ENCODE measurements around the gene ASB5. TPM values are rescaled to one million over a fixed set of nuclear protein-coding genes. Genes with fewer than 3 reads are reported as not detected.
A peak's percentile ranks its signal among the peaks of the same experiment; 100 is the strongest.
"Not testable (repeated sequence)": the region's sequence is repeated elsewhere in the genome, so short reads cannot be mapped to it uniquely, and the experiment has no call there.

ASB5 gene
- total RNA-seq, 2 experiments from 2014 or later: not detected

DNA sequence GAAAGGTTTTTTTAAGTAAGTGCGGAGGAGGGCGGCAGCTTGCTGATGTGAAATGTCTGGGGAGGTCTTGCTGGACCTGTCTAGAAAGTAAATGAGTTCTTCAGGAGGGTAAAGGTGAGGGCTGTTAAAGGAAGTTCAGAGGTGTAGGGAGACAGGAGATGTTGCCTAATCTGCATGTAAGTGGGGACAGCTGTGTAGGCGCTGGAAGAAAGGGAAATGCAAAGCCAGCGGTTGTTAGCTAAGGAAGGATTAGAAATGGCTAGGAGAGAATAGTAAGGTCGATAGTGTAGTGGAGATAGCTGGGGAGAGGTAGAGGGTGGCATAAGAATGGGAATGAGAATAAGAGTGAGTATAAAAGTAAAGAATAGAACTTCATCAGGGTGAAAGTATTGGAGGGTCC, 26.9 kb upstream of the ASB5 start:
- H3K4me3 Mint-ChIP-seq; DNase-seq; H3K9me3 Mint-ChIP-seq; intact Hi-C loops (cut with micrococcal nuclease); H3K4me1 Mint-ChIP-seq (ENCODE audit: low read depth); POLR2A ChIA-PET; H3K27me3 Mint-ChIP-seq; CTCF ChIA-PET; H3K27ac Mint-ChIP-seq; H3K36me3 Mint-ChIP-seq: not testable (repeated sequence)

DNA sequence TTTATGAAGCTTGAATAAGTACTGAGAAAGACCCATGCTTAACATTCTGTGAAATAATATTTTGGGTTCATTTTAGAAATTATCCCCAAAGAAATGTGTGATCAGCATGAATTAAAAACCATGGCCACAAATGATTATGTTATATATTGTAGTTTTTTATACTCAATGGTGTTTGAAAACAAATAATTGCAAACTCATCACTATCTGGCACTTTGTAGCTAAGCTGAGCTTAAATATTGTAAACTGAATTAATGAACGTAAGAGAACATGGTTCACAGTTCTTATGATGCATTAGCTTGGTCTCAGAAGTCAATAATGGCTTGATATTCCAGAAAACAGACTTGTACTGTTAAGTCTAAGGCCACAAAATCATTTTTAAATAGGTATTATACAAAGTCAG, 24.6 kb upstream of the ASB5 start:
- CTCF ChIA-PET: interaction anchor here (0.7 kb wide), 1 partner anchor 754 kb away, joined by 3 read pairs; no protein-coding TSS in a partner anchor
- Mint-ChIP-seq H3K4me3 (no peak overlapping the region), H3K27me3 (no peaks in the 10 kb centered on the region), H3K36me3 (no peaks in the 10 kb centered on the region), H3K9me3 (no peaks in the 10 kb centered on the region), H3K27ac (no peak overlapping the region), H3K4me1 (ENCODE audit: low read depth) (no peaks in the 10 kb centered on the region)
- POLR2A ChIA-PET: no interaction called here
- intact Hi-C loops (cut with micrococcal nuclease): no loop called here
- no peak for DNase-seq

DNA sequence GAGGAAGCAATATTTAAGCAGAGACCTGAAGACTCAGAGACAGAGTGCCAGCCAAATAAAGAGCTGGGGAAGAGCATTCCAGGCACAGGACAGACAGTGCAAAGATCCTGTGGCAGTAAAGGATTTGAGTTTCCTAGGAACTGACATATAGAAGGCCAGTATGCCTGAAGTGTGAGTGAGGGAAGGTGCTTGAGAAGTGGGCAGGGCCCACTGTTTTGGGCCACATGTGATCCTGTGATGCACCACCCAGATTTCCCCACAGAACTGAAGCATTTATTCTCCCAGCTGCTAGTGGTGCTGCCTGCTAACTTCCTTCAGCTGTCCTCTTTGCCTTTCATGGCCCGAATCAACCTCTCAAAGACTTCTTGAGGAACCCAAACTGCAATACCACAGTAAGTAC, 23.9 kb upstream of the ASB5 start:
- ChIA-PET POLR2A (no interaction called here), CTCF (interaction anchor here (0.7 kb wide), 1 partner anchor 755 kb away, joined by 3 read pairs; no protein-coding TSS in a partner anchor)
- no peaks in the 10 kb centered on the region for H3K4me1 Mint-ChIP-seq (ENCODE audit: low read depth)
- no peak overlapping the region for H3K4me3 Mint-ChIP-seq
- no peak overlapping the region for H3K27ac Mint-ChIP-seq
- no peaks in the 10 kb centered on the region for H3K9me3 Mint-ChIP-seq
- H3K36me3 Mint-ChIP-seq: no peaks in the 10 kb centered on the region
- intact Hi-C loops (cut with micrococcal nuclease): no loop called here
- no peaks in the 10 kb centered on the region for H3K27me3 Mint-ChIP-seq
- DNase-seq: no peak

DNA sequence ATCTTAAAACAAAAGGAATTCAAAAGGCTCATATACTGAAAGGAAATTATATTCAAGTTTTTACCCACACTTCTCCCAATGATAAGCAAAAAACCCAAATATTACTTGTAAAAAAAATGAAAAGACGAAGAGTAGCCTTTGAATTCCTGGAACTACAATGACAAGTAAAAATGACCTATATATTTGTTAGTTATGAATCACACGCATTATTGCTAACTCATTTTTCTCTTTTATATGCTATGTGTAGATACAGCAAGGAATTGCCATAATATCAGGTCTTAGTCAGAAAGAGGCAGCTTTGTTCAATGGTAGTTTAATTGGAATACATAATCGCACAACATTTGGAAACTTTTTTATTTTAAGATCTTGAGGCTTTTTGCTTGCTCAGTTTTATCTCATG, 22.7 kb upstream of the ASB5 start:
- Mint-ChIP-seq H3K9me3 (no peaks in the 10 kb centered on the region), H3K27ac (no peak overlapping the region), H3K4me3 (no peak overlapping the region), H3K36me3 (no peaks in the 10 kb centered on the region), H3K27me3 (no peaks in the 10 kb centered on the region), H3K4me1 (ENCODE audit: low read depth) (no peaks in the 10 kb centered on the region)
- CTCF ChIA-PET: no interaction called here
- POLR2A ChIA-PET: no interaction called here
- intact Hi-C loops (cut with micrococcal nuclease): no loop called here
- no peak for DNase-seq

DNA sequence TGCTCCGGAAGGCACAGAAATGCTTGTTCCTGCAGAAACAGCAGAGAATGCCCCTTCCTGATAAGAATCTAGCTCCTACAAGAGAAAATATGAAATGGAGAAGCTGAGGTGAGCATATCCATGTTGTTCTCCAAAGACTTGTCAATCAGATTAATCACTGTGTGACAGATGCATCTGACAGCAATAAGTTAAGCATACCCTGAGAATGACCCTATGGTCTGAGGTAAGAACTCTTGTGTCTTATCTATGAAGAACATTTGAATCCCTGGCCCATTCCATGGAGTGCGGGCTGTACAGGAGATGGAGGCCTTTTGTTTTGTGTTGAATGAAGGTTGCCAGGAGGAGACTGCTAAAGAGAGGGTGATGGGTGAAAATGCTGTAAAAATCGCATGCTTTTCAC, 21.5 kb upstream of the ASB5 start:
- no peak for DNase-seq
- Mint-ChIP-seq H3K4me3 (no peak overlapping the region), H3K27me3 (no peaks in the 10 kb centered on the region), H3K4me1 (ENCODE audit: low read depth) (no peaks in the 10 kb centered on the region), H3K27ac (no peak overlapping the region), H3K9me3 (no peaks in the 10 kb centered on the region), H3K36me3 (no peaks in the 10 kb centered on the region)
- ChIA-PET POLR2A (no interaction called here), CTCF (no interaction called here)
- intact Hi-C loops (cut with micrococcal nuclease): no loop called here

DNA sequence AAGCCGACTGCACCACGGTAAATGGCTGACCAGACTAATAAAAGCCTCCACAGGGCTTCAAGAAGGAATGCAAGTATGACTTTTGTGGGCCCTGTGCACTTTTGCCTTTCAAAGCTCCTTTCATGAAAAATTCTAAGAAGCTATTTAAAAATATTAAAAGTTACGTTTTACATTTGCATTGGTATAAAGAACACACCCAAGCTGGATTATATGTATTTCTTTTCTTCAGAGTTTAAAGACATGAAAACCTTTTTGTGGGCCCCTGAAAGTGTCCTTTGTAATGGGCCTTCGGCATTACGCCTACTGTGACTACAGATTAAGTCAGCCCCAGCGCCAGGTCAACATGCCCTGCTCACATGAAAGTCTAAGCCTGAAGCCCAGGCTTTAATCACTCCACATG, 20.5 kb upstream of the ASB5 start:
- intact Hi-C loops (cut with micrococcal nuclease): no loop called here
- no peaks in the 10 kb centered on the region for H3K27me3 Mint-ChIP-seq
- DNase-seq: no peak
- CTCF ChIA-PET: no interaction called here
- POLR2A ChIA-PET: no interaction called here
- no peaks in the 10 kb centered on the region for H3K4me1 Mint-ChIP-seq (ENCODE audit: low read depth)
- H3K27ac Mint-ChIP-seq: no peak overlapping the region
- no peak overlapping the region for H3K4me3 Mint-ChIP-seq
- no peaks in the 10 kb centered on the region for H3K36me3 Mint-ChIP-seq
- no peaks in the 10 kb centered on the region for H3K9me3 Mint-ChIP-seq

DNA sequence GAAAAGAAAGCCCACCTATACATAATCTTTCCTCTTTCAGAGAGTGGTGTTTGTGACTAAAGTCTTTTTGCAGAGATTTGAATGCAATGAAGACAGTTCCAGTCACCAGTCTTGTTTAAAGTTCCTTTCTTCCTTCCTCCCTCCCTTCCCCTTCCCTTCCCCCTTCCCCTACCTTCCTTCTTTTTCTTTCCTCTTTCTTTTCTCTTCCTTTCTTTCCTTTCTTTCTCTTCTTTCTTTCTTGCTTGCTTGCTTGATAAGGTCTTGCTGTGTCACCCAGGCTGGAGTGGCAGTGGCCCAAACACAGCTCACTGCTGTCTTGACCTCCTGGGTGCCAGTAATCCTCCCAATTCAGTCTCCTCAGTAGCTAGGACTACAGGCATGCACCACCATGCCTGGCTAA, 19.0 kb upstream of the ASB5 start:
- H3K27me3 Mint-ChIP-seq: peaks cover 1% of the 10 kb centered on the region
- ChIA-PET CTCF (no interaction called here), POLR2A (no interaction called here)
- no peaks in the 10 kb centered on the region for H3K9me3 Mint-ChIP-seq
- no peak for DNase-seq
- no peak overlapping the region for H3K27ac Mint-ChIP-seq
- no peak overlapping the region for H3K4me3 Mint-ChIP-seq
- no peaks in the 10 kb centered on the region for H3K36me3 Mint-ChIP-seq
- no peaks in the 10 kb centered on the region for H3K4me1 Mint-ChIP-seq (ENCODE audit: low read depth)
- intact Hi-C loops (cut with micrococcal nuclease): no loop called here

DNA sequence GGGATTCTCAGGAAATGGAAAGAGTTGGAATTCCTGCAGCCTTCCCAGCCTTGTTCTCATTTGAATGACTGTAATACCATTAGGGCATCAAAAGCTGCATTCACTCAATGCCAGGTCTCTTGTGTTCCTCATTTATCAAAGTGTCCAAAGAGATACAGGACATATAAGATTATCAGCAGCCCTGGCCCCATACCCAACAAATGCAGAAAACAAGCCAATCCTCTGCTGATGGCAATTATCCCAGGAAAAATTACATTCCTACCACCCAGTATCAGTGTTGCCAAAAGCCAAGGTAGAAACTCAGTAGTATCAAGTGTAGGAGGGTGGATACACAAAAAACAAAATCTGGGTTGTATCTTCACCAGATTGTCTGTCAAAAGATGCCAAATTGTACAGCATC, 18.5 kb upstream of the ASB5 start:
- H3K4me1 Mint-ChIP-seq (ENCODE audit: low read depth): no peaks in the 10 kb centered on the region
- POLR2A ChIA-PET: interaction anchor here (0.6 kb wide), 1 partner anchor 80 kb away, joined by 4 read pairs; no protein-coding TSS in a partner anchor
- no peaks in the 10 kb centered on the region for H3K36me3 Mint-ChIP-seq
- intact Hi-C loops (cut with micrococcal nuclease): no loop called here
- H3K27ac Mint-ChIP-seq: no peak overlapping the region
- H3K27me3 Mint-ChIP-seq: peaks cover 2% of the 10 kb centered on the region
- no peak for DNase-seq
- no peak overlapping the region for H3K4me3 Mint-ChIP-seq
- CTCF ChIA-PET: no interaction called here
- no peaks in the 10 kb centered on the region for H3K9me3 Mint-ChIP-seq

DNA sequence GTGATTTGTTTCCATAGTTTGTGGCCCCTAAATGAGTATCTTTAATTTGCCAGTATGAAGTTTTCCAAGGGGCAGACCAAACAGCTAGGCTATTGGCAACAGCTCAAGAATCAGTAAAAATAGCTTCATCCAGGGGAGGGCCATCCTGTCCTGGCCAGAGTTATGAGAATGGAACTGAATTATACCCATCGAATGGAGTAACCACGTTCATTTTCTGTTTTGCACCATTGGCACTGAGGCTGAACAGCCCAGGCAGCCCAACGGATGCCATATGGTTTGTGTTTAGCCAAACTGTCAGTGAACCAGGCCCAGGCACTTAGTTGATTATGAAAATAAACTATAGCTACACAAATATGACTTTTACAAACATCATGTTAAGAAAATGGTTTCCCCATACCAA, 17.7 kb upstream of the ASB5 start:
- Mint-ChIP-seq H3K9me3 (no peaks in the 10 kb centered on the region), H3K27me3 (peaks cover 3% of the 10 kb centered on the region), H3K4me3 (no peak overlapping the region), H3K4me1 (ENCODE audit: low read depth) (no peaks in the 10 kb centered on the region), H3K36me3 (no peaks in the 10 kb centered on the region), H3K27ac (no peak overlapping the region)
- CTCF ChIA-PET: no interaction called here
- POLR2A ChIA-PET: no interaction called here
- intact Hi-C loops (cut with micrococcal nuclease): no loop called here
- no peak for DNase-seq

DNA sequence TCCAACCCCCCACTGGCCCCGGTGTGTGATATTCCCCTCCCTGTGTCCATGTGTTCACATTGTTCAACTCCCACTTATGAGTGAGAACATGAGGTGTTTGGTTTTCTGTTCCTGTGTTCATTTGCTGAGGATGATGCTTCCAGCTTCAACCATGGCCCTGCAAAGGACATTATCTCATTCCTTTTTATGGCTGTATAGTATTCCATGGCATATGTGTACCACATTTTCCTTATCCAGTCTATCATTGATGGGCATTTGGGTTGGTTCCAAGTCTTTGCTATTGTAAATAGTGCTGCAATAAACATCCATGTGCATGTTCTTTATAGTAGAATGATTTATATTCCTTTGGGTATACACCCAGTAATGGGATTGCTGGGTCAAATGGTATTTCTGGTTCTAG, 10.5 kb upstream of the ASB5 start:
- H3K4me3 Mint-ChIP-seq; H3K9me3 Mint-ChIP-seq; POLR2A ChIA-PET; H3K27ac Mint-ChIP-seq; intact Hi-C loops (cut with micrococcal nuclease); H3K4me1 Mint-ChIP-seq (ENCODE audit: low read depth); H3K36me3 Mint-ChIP-seq; DNase-seq; CTCF ChIA-PET: not testable (repeated sequence)
- H3K27me3 Mint-ChIP-seq: peaks cover 19% of the 10 kb centered on the region

DNA sequence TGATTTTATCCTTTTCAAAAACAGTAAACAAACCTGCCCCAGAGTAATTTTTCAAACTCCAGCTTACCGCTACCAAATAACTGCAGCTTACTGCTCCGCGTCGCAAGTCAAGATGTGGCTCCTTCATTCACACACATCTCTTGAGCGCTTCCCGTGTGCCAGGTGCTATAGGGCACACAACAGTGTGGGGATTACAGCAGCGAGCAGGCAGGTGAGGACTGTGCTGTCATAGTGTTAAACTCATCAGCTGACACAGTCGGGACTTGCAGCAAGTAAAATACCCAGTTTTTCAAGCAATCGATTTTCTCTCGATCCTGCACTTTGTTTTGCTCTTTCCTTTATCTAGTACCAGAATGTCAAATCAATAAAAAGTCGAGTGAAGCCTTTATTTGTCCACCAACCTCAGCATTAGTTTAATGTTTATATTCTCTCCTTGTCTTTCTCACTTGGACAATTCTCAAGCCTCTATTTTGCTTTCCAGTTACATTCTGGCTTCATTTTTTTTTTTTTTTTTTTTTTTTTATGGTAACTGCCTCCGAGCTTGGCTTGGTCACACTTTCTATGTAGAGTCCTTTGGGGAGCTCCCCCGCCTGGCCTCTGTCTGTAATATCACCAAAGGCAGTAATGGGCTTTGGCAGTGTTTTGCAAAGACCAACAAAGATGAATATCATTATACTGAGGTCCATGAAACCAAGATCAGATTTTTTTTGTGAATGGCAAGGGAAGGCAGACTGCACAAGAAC, 8.3 kb upstream of the ASB5 start:
- intact Hi-C loops (cut with micrococcal nuclease): loop anchor here (1.0 to 2.0 kb wide), 2 partner anchors 127 to 333 kb away; no protein-coding TSS in a partner anchor
- peaks cover 16% of the 10 kb centered on the region for H3K27me3 Mint-ChIP-seq
- peak; percentile 30 for DNase-seq
- no peaks in the 10 kb centered on the region for H3K36me3 Mint-ChIP-seq
- H3K27ac Mint-ChIP-seq: no peak overlapping the region
- no peak overlapping the region for H3K4me3 Mint-ChIP-seq
- H3K4me1 Mint-ChIP-seq (ENCODE audit: low read depth): no peaks in the 10 kb centered on the region
- ChIA-PET POLR2A (no interaction called here), CTCF (interaction anchor here (1.3 kb wide), 1 partner anchor 126 kb away, joined by 4 read pairs; no protein-coding TSS in a partner anchor)
- H3K9me3 Mint-ChIP-seq: no peaks in the 10 kb centered on the region

DNA sequence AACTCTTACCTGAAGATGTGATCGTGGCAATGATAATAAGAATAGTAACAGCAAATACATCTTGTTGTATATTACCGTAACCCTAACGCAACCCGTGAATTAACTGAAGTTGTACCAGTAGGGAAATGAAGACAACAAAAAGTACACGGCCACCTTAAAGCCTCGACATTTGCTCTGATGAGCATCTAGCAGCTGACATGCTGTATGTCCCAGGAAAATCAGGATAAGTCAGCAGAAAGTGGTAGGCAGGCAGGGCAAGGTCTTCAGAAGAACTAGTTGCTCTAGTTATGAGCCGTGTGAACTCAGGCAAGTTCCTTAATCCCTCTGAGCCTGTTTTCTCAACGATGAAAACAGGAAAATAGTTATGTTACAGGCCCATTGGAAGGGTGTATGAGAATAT, 7.7 kb upstream of the ASB5 start:
- peaks cover 19% of the 10 kb centered on the region for H3K27me3 Mint-ChIP-seq

DNA sequence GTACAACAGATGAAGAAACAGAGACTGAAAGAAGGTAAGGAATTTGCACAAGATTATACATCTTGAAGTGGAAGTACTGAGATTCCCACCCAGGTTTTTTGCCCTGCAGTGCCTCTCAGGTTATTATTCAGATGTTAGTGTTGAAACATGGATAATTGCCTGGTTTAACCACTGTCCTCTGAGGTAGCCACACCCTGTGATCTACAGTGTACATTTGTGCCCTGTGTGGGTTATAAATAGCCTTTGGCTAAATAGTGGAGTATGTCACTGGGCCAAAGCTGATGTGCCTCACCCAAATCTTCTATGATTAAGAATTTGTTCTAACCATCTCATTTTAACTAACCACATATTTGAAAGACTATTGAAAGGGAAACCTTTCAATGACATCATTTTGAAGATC, 5.4 kb upstream of the ASB5 start:
- no peak overlapping the region for H3K27ac Mint-ChIP-seq
- H3K4me3 Mint-ChIP-seq: no peak overlapping the region
- H3K36me3 Mint-ChIP-seq: no peaks in the 10 kb centered on the region
- H3K4me1 Mint-ChIP-seq (ENCODE audit: low read depth): no peaks in the 10 kb centered on the region
- CTCF ChIA-PET: no interaction called here
- no peaks in the 10 kb centered on the region for H3K9me3 Mint-ChIP-seq
- peaks cover 16% of the 10 kb centered on the region for H3K27me3 Mint-ChIP-seq
- intact Hi-C loops (cut with micrococcal nuclease): no loop called here
- DNase-seq: no peak
- POLR2A ChIA-PET: no interaction called here

More for the DNA sequence above, 7.7 kb upstream of the ASB5 start:
- POLR2A ChIA-PET: no interaction called here
- no peak overlapping the region for H3K27ac Mint-ChIP-seq
- no peaks in the 10 kb centered on the region for H3K36me3 Mint-ChIP-seq
- CTCF ChIA-PET: interaction anchor here (0.5 to 1.3 kb wide), 2 partner anchors 125 to 1166 kb away, joined by 3 to 4 read pairs; partner anchors contain the start of gene AGA
- H3K9me3 Mint-ChIP-seq: no peaks in the 10 kb centered on the region
- H3K4me3 Mint-ChIP-seq: no peak overlapping the region
- H3K4me1 Mint-ChIP-seq (ENCODE audit: low read depth): no peaks in the 10 kb centered on the region
- intact Hi-C loops (cut with micrococcal nuclease): loop anchor here (1.0 to 2.0 kb wide), 2 partner anchors 126 to 332 kb away; no protein-coding TSS in a partner anchor
- DNase-seq: no peak

Measured in activated CD4-positive, alpha-beta memory T cell treated with anti-CD3 and anti-CD28 coated beads for 36 hours (primary cell).